ENCODE data around the gene PSEN1. TPM values are rescaled to one million over a fixed set of nuclear protein-coding genes. Genes with fewer than 3 reads are reported as not detected.
"Not testable (repeated sequence)": the region's sequence is repeated elsewhere in the genome, so short reads cannot be mapped to it uniquely, and the experiment has no call there.

Gene PSEN1
- total and polyA plus RNA-seq, 10 donors = 15.9 to 74.7 (median 47.2) TPM

GRCh38 chr14:73173092-73173735 is 36.9 kb downstream of the PSEN1 start:
- WGBS, 5 donors = 59 to 68% (median 60%) methylated on average over 3 of the region's 3 CpGs
- H3K4me3 ChIP-seq = no peak overlapping the region
- no peaks in the 10 kb centered on the region for H3K9me3 ChIP-seq
- peak in 6 of 11 experiments; percentile 17 to 37 (median 24) for TF ChIP-seq CTCF (IDR thresholded peaks at IDR 0.05 in 8 of 11, conservative IDR thresholded peaks at IDR 0.05 in 3 of 11)
- TF ChIP-seq POLR2AphosphoS5 (IDR thresholded peaks at IDR 0.05) = no peak
- DNase-seq = no peak
- peaks cover 0 to 17% (median 0%) of the 10 kb centered on the region in 6 donors for H3K4me1 ChIP-seq
- H3K27ac ChIP-seq = no peak overlapping the region
- intact Hi-C loops (cut with DNase I; ENCODE audit: low total_unique reads) = no loop called here
- no peaks in the 10 kb centered on the region for H3K27me3 ChIP-seq (replicated peaks in 1 of 7)
- H3K36me3 ChIP-seq = peaks cover 8 to 100% (median 77%) of the 10 kb centered on the region in 6 donors

- Histone ChIP-seq H3K4me1 (peaks cover 0 to 46% (median 10%) of the 10 kb centered on the region in 6 donors), H3K9me3 (no peaks in the 10 kb centered on the region), H3K4me3 (no peak overlapping the region), H3K27ac (peak overlapping the region in 3 of 8 donors; percentile 9 to 20 (median 15)), H3K27me3 (replicated peaks in 1 of 7) (no peaks in the 10 kb centered on the region), H3K36me3 (peaks cover 3 to 99% (median 59%) of the 10 kb centered on the region in 6 donors)
- 41 to 78% (median 62%) methylated on average over 3 of the region's 3 CpGs for WGBS, 5 donors
- DNase-seq = no peak
- intact Hi-C loops (cut with DNase I; ENCODE audit: low total_unique reads) = no loop called here
- no peak for TF ChIP-seq CTCF (IDR thresholded peaks at IDR 0.05 in 8 of 11, conservative IDR thresholded peaks at IDR 0.05 in 3 of 11)
- TF ChIP-seq POLR2A (IDR thresholded peaks at IDR 0.05) = no peak
- no peak for TF ChIP-seq POLR2AphosphoS5 (IDR thresholded peaks at IDR 0.05)
Observed at GRCh38 chr14:73176685-73177084, 40.4 kb downstream of the PSEN1 start.

- no peaks in the 10 kb centered on the region for H3K9me3 ChIP-seq
- peaks cover 0 to 78% (median 34%) of the 10 kb centered on the region in 6 donors for H3K36me3 ChIP-seq
- peak overlapping the region in 6 of 8 donors; percentile 58 to 85 (median 80) for H3K27ac ChIP-seq
- H3K27me3 ChIP-seq (replicated peaks in 1 of 7) = no peaks in the 10 kb centered on the region
- no peak for TF ChIP-seq CTCF (IDR thresholded peaks at IDR 0.05 in 8 of 11, conservative IDR thresholded peaks at IDR 0.05 in 3 of 11)
- no peak for TF ChIP-seq POLR2A (IDR thresholded peaks at IDR 0.05)
- TF ChIP-seq POLR2AphosphoS5 (IDR thresholded peaks at IDR 0.05) = no peak
- peaks cover 0 to 46% (median 10%) of the 10 kb centered on the region in 6 donors for H3K4me1 ChIP-seq
- peak overlapping the region in 1 of 8 donors; percentile 11 for H3K4me3 ChIP-seq
- intact Hi-C loops (cut with DNase I; ENCODE audit: low total_unique reads) = no loop called here
- DNase-seq = no peak
Observed at GRCh38 chr14:73180385-73180805, 44.1 kb downstream of the PSEN1 start.

- 78 to 92% (median 91%) methylated on average over 8 of the region's 8 CpGs for WGBS, 5 donors
- H3K27ac ChIP-seq = peak overlapping the region in 6 of 8 donors; percentile 58 to 85 (median 80)
- peaks cover 0 to 46% (median 10%) of the 10 kb centered on the region in 6 donors for H3K4me1 ChIP-seq
- DNase-seq; H3K9me3 ChIP-seq; H3K27me3 ChIP-seq (replicated peaks in 1 of 7); intact Hi-C loops (cut with DNase I; ENCODE audit: low total_unique reads): not testable (repeated sequence)
- peak overlapping the region in 1 of 8 donors; percentile 11 for H3K4me3 ChIP-seq
- peaks cover 0 to 78% (median 28%) of the 10 kb centered on the region in 6 donors for H3K36me3 ChIP-seq
Observed at GRCh38 chr14:73180969-73181368, 44.7 kb downstream of the PSEN1 start.
